Measurements from ENCODE around the gene ST6GALNAC3.

ST6GALNAC3 gene

DNA sequence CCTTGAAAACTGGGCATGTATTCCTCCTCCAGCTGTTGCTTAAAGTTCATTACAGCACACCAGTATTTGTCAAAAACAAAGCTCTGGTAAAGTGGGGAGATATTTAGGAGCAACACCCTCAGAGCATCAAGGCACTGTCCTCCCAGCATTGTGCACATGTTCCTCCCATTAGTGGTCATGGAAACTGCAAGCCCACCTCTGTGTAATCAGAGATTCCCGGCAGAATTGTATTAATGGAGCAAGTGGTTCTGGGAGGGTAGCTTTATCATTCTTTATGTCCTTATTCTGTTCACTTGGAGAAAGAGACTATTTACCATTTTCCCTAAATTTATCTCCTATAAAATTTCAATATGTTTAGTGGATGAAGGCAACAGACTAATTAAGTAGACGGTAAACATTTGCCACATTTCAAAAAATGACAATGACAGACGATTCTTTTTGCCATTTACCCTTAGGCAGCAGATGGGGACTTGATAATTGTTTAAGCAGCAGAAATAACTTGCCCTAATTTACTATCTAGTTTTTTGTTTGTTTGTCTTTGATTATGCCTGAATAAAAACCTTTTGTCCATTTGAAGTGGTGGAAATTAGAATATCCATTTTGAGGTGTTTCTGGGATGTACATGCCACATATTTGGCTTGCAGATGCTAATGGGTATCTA lies 503.1 kb downstream of the ST6GALNAC3 start:
- Histone ChIP-seq H3K4me1 (ENCODE audit: control insufficient read depth, insufficient read depth, low read length) (no peaks in the 10 kb centered on the region), H3K36me3 (ENCODE audit: control insufficient read depth, insufficient read depth, low read length) (no peaks in the 10 kb centered on the region), H3K9me3 (ENCODE audit: control insufficient read depth, low read length) (no peaks in the 10 kb centered on the region), H3K9ac (ENCODE audit: low read length) (no peak overlapping the region), H3K4me3 (ENCODE audit: low read length) (no peak overlapping the region), H3K27me3 (ENCODE audit: control insufficient read depth, insufficient read depth, low read length) (no peaks in the 10 kb centered on the region)

DNA sequence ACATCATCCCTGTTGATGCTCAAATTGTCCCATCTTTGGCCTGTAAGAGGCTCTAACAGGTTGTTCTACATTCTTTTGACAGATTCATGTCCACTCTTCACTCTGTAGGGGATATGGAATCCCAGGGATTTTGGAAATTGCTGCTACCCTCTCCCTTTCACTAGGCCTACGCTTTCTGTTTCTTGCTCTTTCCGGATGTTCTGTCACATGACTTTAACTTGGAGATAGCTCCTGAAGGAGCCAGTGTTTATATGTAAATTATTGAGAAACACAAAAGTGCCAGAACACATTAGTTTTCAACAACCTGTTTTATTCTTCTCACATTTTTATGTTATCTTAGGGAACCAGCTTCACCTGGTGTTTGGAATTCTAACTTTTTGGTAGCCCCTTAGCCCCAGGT lies 505.7 kb downstream of the ST6GALNAC3 start:
- Histone ChIP-seq H3K4me3 (ENCODE audit: low read length) (no peak overlapping the region), H3K27me3 (ENCODE audit: control insufficient read depth, insufficient read depth, low read length) (no peaks in the 10 kb centered on the region), H3K36me3 (ENCODE audit: control insufficient read depth, insufficient read depth, low read length) (no peaks in the 10 kb centered on the region), H3K9me3 (ENCODE audit: control insufficient read depth, low read length) (no peaks in the 10 kb centered on the region), H3K4me1 (ENCODE audit: control insufficient read depth, insufficient read depth, low read length) (no peaks in the 10 kb centered on the region), H3K9ac (ENCODE audit: low read length) (no peak overlapping the region)

DNA sequence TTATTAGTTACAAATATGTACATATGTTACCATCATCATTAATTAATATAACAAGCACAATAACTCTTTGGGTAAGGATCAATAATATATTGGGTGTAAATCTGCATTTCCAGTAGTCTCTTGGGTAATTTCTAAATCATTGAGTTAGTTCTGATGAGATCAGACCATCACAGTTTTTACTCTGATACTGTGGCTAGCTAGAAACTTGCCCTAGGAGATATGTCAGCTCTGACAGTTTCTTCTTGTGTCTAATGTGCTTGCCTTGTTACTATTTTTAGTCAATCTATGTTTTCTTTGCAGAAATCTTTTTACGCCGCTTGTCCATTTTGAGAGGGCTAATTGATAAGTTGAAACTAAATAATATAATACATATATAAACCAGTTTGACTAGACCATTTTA lies 507.2 kb downstream of the ST6GALNAC3 start:
- Histone ChIP-seq H3K36me3 (ENCODE audit: control insufficient read depth, insufficient read depth, low read length) (no peaks in the 10 kb centered on the region), H3K27me3 (ENCODE audit: control insufficient read depth, insufficient read depth, low read length) (no peaks in the 10 kb centered on the region), H3K9me3 (ENCODE audit: control insufficient read depth, low read length) (no peaks in the 10 kb centered on the region), H3K9ac (ENCODE audit: low read length) (no peak overlapping the region), H3K4me3 (ENCODE audit: low read length) (no peak overlapping the region), H3K4me1 (ENCODE audit: control insufficient read depth, insufficient read depth, low read length) (no peaks in the 10 kb centered on the region)

DNA sequence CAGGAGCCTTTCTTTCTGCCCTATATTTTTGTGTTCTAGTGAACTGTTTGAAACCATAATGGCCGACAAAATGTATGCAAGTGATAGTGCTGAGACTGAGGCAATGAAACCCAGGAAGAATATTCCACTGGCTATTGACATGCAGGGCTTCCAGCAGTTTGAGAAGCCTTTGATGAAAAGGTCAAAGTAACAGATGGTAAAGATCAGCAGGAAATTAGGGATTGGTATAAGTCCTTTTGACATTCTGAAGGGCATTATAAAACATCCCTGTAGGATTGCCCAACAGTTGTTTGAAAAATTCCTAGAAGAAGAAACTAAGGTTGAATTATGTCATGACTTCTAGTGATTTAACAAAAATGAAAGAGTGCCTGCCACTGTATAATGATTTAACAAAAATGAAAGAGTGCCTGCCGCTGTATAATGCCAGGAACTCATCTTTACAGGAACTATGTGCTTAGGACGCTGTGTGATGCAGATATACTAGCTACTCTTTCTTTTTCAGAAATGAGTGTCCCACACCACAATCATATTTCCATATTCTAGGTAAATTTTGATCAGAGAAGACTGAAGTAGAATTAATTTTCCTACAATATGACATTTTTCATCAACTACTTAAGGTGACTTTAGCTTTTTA lies 508.8 kb downstream of the ST6GALNAC3 start:
- no peak overlapping the region for H3K4me3 ChIP-seq (ENCODE audit: low read length)
- H3K36me3 ChIP-seq (ENCODE audit: control insufficient read depth, insufficient read depth, low read length), result no peaks in the 10 kb centered on the region
- H3K9me3 ChIP-seq (ENCODE audit: control insufficient read depth, low read length), result no peaks in the 10 kb centered on the region
- no peak overlapping the region for H3K9ac ChIP-seq (ENCODE audit: low read length)
- H3K27me3 ChIP-seq (ENCODE audit: control insufficient read depth, insufficient read depth, low read length), result no peaks in the 10 kb centered on the region
- H3K4me1 ChIP-seq (ENCODE audit: control insufficient read depth, insufficient read depth, low read length), result no peaks in the 10 kb centered on the region

DNA sequence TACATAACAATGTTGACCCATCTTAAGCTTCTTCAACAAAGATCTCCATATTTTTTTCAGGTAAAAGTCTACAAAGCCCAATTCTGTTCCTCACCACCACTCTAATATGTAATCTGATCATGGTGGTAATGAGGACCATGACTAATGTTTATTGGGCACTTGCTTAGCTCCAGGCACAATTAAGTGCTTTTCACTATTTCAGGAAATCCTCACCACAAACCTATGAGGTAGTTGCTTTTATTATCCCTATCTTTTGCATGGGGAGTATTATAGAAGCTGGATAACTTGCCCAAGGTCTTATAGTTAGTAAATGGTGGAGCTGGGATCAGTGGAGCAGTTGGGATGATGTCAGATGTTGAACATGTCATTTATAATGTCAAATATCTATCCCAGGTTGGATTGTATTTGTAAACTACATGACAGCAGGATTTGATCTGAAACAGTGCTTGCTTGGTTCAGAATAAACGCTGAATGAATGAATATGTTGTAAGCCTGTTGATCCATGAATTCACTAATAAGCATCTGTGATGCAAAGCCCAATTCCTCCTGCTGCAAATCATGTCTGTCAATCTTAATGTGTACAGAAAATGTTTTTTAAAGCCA lies 509.4 kb downstream of the ST6GALNAC3 start:
- no peaks in the 10 kb centered on the region for H3K36me3 ChIP-seq (ENCODE audit: control insufficient read depth, insufficient read depth, low read length)
- no peaks in the 10 kb centered on the region for H3K9me3 ChIP-seq (ENCODE audit: control insufficient read depth, low read length)
- H3K4me1 ChIP-seq (ENCODE audit: control insufficient read depth, insufficient read depth, low read length), result no peaks in the 10 kb centered on the region
- no peak overlapping the region for H3K4me3 ChIP-seq (ENCODE audit: low read length)
- H3K9ac ChIP-seq (ENCODE audit: low read length), result no peak overlapping the region
- no peaks in the 10 kb centered on the region for H3K27me3 ChIP-seq (ENCODE audit: control insufficient read depth, insufficient read depth, low read length)

DNA sequence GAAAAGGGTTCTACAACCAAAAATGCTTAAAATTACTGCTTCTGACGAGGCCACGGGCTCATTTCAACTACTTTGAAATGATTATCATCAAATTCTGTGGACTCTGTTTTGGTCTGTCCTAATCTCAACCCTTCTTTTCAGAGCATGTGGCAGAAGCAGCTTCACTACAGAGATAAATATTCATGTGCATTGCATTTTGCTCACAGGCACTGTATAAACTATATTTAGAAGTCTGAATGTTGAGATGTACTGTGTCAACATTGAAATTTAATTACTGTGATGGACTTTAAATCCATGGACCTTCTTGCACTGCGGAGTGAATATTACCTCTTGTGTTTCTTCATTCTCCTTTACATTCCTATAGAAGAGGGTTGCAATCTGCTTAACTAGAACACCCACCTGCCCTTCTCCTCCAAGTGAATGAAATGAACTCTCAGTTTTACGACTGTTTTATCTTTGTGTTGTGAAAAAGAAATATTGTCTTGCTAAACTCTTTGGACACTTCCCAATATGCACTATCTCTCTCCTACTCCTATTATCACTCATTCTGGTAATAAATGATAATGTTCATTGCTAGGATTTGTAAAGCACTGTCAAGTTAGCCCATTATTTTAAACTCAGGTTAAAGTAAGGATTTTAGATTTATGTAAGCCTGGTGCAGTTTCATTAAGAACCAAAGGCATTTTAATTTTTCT lies 511.6 kb downstream of the ST6GALNAC3 start:
- Histone ChIP-seq H3K9ac (ENCODE audit: low read length) (no peak overlapping the region), H3K4me3 (ENCODE audit: low read length) (no peak overlapping the region), H3K36me3 (ENCODE audit: control insufficient read depth, insufficient read depth, low read length) (no peaks in the 10 kb centered on the region), H3K27me3 (ENCODE audit: control insufficient read depth, insufficient read depth, low read length) (no peaks in the 10 kb centered on the region), H3K4me1 (ENCODE audit: control insufficient read depth, insufficient read depth, low read length) (no peaks in the 10 kb centered on the region), H3K9me3 (ENCODE audit: control insufficient read depth, low read length) (no peaks in the 10 kb centered on the region)

DNA sequence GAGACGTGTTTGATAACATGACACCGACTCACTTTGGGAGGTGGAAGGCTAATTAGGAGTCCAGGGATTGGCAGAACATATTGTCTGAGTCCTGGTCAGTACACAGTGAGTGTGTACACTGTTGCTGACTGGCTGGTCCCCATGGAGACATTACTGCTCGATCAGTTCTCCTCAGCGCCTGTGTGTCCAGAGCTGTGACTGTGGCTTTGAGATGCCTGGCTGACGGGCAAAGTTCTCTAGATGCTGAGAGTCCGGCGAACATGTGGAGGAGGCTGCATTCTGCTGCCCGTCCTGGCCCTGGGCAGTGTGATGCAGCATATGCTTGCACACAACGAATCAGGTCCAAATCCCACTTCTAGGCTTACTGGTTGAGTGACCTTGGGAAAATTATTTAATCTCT lies 512.7 kb downstream of the ST6GALNAC3 start:
- Histone ChIP-seq H3K9ac (ENCODE audit: low read length) (no peak overlapping the region), H3K27me3 (ENCODE audit: control insufficient read depth, insufficient read depth, low read length) (no peaks in the 10 kb centered on the region), H3K4me3 (ENCODE audit: low read length) (no peak overlapping the region), H3K9me3 (ENCODE audit: control insufficient read depth, low read length) (no peaks in the 10 kb centered on the region), H3K4me1 (ENCODE audit: control insufficient read depth, insufficient read depth, low read length) (no peaks in the 10 kb centered on the region), H3K36me3 (ENCODE audit: control insufficient read depth, insufficient read depth, low read length) (no peaks in the 10 kb centered on the region)

DNA sequence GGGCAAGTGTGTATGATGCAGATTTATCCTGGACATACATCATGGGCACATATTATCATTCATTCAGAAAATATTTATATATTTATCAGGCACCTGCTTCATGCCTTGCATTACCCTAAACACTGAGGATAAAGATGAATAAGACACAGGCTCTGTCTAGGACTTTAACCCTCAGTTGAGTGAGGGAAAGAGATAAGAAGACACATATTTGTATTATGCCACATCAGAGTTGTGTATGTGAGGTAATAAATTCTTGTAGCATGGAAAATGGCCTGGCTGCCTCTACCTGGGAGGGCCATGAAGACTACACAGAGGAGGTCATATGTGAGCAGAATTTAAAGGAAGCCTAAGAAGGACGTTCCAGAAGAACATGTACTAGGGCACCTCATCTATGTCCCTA lies 516.9 kb downstream of the ST6GALNAC3 start:
- Histone ChIP-seq H3K36me3 (ENCODE audit: control insufficient read depth, insufficient read depth, low read length) (no peaks in the 10 kb centered on the region), H3K9ac (ENCODE audit: low read length) (no peak overlapping the region), H3K4me3 (ENCODE audit: low read length) (no peak overlapping the region), H3K4me1 (ENCODE audit: control insufficient read depth, insufficient read depth, low read length) (peaks cover 17% of the 10 kb centered on the region), H3K9me3 (ENCODE audit: control insufficient read depth, low read length) (no peaks in the 10 kb centered on the region), H3K27me3 (ENCODE audit: control insufficient read depth, insufficient read depth, low read length) (no peaks in the 10 kb centered on the region)

DNA sequence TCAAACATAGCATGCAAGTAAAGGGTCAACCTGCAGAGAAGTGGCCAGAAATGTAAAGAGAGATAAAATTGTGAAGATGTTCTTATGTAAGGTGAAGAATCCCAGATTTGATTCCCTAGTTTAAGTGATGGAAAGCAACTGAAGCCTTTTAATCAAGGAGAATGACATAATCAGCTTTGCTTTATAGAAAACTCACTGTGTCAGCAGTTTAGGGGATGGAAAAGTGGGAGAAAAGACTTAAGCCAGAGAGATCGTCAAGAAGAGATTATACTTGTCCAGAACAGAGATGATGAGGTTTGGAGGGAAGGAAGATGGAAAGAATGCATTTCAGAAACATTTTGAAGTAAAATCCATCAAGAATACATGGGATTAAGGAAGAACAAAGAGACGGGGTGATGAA lies 517.4 kb downstream of the ST6GALNAC3 start:
- Histone ChIP-seq H3K36me3 (ENCODE audit: control insufficient read depth, insufficient read depth, low read length) (no peaks in the 10 kb centered on the region), H3K9ac (ENCODE audit: low read length) (no peak overlapping the region), H3K9me3 (ENCODE audit: control insufficient read depth, low read length) (no peaks in the 10 kb centered on the region)

DNA sequence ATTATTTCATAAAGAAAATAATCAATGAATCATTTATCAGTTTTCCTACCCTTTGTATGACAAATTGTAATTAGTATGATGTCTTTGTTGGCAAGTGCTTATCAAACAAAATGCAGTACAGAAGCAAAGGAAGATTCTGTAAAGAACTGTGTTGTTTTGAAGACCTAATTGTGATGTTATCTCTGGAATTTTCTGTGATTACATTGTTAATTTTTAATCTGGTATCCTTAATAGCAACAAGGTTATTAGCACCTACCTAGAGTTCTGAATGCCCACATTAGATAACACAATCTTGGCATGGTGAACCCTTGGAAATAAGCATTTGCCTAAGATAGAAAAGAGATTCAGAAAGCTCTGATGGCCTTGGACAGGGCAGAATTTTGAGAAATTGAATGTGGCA lies 518.6 kb downstream of the ST6GALNAC3 start:
- Histone ChIP-seq H3K9me3 (ENCODE audit: control insufficient read depth, low read length) (no peaks in the 10 kb centered on the region), H3K27me3 (ENCODE audit: control insufficient read depth, insufficient read depth, low read length) (no peaks in the 10 kb centered on the region), H3K9ac (ENCODE audit: low read length) (no peak overlapping the region), H3K36me3 (ENCODE audit: control insufficient read depth, insufficient read depth, low read length) (no peaks in the 10 kb centered on the region), H3K4me1 (ENCODE audit: control insufficient read depth, insufficient read depth, low read length) (peaks cover 17% of the 10 kb centered on the region), H3K4me3 (ENCODE audit: low read length) (no peak overlapping the region)

More for the DNA sequence above, 517.4 kb downstream of the ST6GALNAC3 start:
- Histone ChIP-seq H3K4me3 (ENCODE audit: low read length) (no peak overlapping the region), H3K27me3 (ENCODE audit: control insufficient read depth, insufficient read depth, low read length) (no peaks in the 10 kb centered on the region), H3K4me1 (ENCODE audit: control insufficient read depth, insufficient read depth, low read length) (peaks cover 17% of the 10 kb centered on the region)

DNA sequence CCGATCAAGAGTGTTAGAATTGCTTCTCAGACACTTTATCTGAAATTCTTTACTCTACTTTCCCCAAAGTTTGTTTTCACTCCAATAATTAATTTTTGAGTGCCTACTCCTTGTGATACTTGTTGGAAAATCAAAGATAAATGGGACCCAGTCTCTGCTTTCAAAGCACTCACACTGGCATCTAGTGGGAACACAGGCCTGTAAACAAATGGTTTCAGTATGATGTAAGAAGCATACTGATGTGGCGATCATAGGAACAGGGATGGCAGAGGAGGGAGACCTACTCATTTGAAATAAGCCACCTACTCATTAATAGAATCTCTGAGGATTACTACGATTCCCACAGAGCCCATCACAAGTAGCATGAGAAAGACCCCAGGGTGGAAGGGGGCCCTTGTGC lies 519.1 kb downstream of the ST6GALNAC3 start:
- Histone ChIP-seq H3K9ac (ENCODE audit: low read length) (no peak overlapping the region), H3K36me3 (ENCODE audit: control insufficient read depth, insufficient read depth, low read length) (no peaks in the 10 kb centered on the region), H3K27me3 (ENCODE audit: control insufficient read depth, insufficient read depth, low read length) (no peaks in the 10 kb centered on the region), H3K4me1 (ENCODE audit: control insufficient read depth, insufficient read depth, low read length) (peaks cover 17% of the 10 kb centered on the region), H3K9me3 (ENCODE audit: control insufficient read depth, low read length) (no peaks in the 10 kb centered on the region), H3K4me3 (ENCODE audit: low read length) (no peak overlapping the region)

DNA sequence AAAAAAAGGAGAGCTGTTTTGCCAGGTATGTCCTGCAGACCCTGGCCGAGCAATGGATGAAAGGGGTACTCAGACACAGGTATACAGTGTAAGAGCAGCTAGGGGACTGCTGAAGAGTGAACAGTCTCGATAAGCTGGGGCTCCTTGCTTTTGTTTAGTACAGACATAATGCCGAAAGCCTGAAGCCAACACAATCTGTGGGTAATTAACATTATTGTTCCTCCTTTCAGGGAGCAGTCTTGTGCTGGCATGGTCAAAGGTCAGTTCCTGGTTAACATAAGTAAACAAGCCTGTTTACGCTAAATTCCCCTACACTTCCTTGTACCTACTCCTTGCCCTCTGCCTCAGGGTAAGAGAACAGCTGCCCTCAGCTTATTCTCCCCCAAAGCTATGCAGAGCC lies 520.5 kb downstream of the ST6GALNAC3 start:
- H3K9ac ChIP-seq (ENCODE audit: low read length), result no peak overlapping the region
- no peaks in the 10 kb centered on the region for H3K9me3 ChIP-seq (ENCODE audit: control insufficient read depth, low read length)
- peaks cover 17% of the 10 kb centered on the region for H3K4me1 ChIP-seq (ENCODE audit: control insufficient read depth, insufficient read depth, low read length)
- H3K4me3 ChIP-seq (ENCODE audit: low read length), result no peak overlapping the region
- no peaks in the 10 kb centered on the region for H3K27me3 ChIP-seq (ENCODE audit: control insufficient read depth, insufficient read depth, low read length)
- H3K36me3 ChIP-seq (ENCODE audit: control insufficient read depth, insufficient read depth, low read length), result no peaks in the 10 kb centered on the region

Measured in mucosa of stomach (tissue), 1 donor.